Caki2 (cell line): ENCODE measurements around the gene KCNK7. TPM values are rescaled to one million over a fixed set of nuclear protein-coding genes. Genes with fewer than 3 reads are reported as not detected.
A peak's percentile ranks its signal among the peaks of the same experiment; 100 is the strongest.
"Not testable (repeated sequence)": the region's sequence is repeated elsewhere in the genome, so short reads cannot be mapped to it uniquely, and the experiment has no call there.

Source experiments
- DNase-seq: peaks from one replicate; pipeline ENCODE4 v3.0.0-alpha.2; 2015; ENCODE audit warnings: low read depth
- in situ Hi-C: cut with HindIII; loops from 2 replicates; pipeline ENCODE4 v1.10.0; 2016; ENCODE audit warnings: low sequenced_read_pairs, low pct_unique_long_range_greater_than_20kb, mixed read lengths
- total RNA-seq: library from RNA; depleted of rRNA; stranded (reverse); fragments of >200 nt; shearing (Covaris generic); gene quantifications from 2 replicates; pipeline ENCODE4 v1.2.3, GENCODE V29; 2014; ENCODE audit warnings: low replicate concordance

Gene KCNK7
- total RNA-seq, 1 experiment from 2014 or later, result not detected

GRCh38 chr11:65565624-65566453 lies 29.8 kb downstream of the KCNK7 start:
- DNase-seq, result peak; percentile 41
- in situ Hi-C loops, result no loop called here

- DNase-seq, in situ Hi-C loops: not testable (repeated sequence)
These were observed 30.6 kb downstream of the KCNK7 start for GRCh38 chr11:65564879-65565559.

GRCh38 chr11:65563601-65564000 lies 32.0 kb downstream of the KCNK7 start:
- in situ Hi-C loops, result no loop called here
- DNase-seq, result no peak

GRCh38 chr11:65562788-65563187 lies 32.8 kb downstream of the KCNK7 start:
- in situ Hi-C loops, result no loop called here
- DNase-seq, result peak; percentile 63

- in situ Hi-C loops, result no loop called here
- DNase-seq, result no peak
These were observed 33.6 kb downstream of the KCNK7 start for GRCh38 chr11:65562020-65562419.

GRCh38 chr11:65560555-65561418 lies 34.8 kb downstream of the KCNK7 start:
- in situ Hi-C loops, result no loop called here
- DNase-seq, result peak; percentile 84

- DNase-seq, result peak; percentile 93
- in situ Hi-C loops, result no loop called here
These were observed 35.6 kb downstream of the KCNK7 start for GRCh38 chr11:65559951-65560537.

- DNase-seq, result no peak
- in situ Hi-C loops, result no loop called here
These were observed 36.1 kb downstream of the KCNK7 start for GRCh38 chr11:65559535-65559934.

- in situ Hi-C loops, result no loop called here
- no peak for DNase-seq
These were observed 36.6 kb downstream of the KCNK7 start for GRCh38 chr11:65558930-65559509.

GRCh38 chr11:65558002-65558929 lies 37.3 kb downstream of the KCNK7 start, which contains the start of gene LTBP3:
TSS of gene LTBP3 (minus strand) at chr11:65558359. CDS start at chr11:65557959, 400 bp downstream.
- peak; percentile 95 for DNase-seq
- in situ Hi-C loops, result no loop called here

GRCh38 chr11:65557280-65558001 lies 38.2 kb downstream of the KCNK7 start:
- no peak for DNase-seq
- in situ Hi-C loops, result no loop called here

GRCh38 chr11:65556470-65557279 lies 38.9 kb downstream of the KCNK7 start:
- in situ Hi-C loops, result no loop called here

GRCh38 chr11:65555693-65556231 lies 39.8 kb downstream of the KCNK7 start:
- DNase-seq, result peak; percentile 97
- in situ Hi-C loops, result no loop called here

More at GRCh38 chr11:65556470-65557279, 38.9 kb downstream of the KCNK7 start:
- DNase-seq, result peak; percentile 32

- DNase-seq, result no peak
- in situ Hi-C loops, result no loop called here
These were observed 40.7 kb downstream of the KCNK7 start for GRCh38 chr11:65554842-65555430.
